K562 (cell line): ENCODE results near the gene NR2F2. TPM values are rescaled to one million over a fixed set of nuclear protein-coding genes. Genes with fewer than 3 reads are reported as not detected.

Source experiments
- ATAC-seq: fragments of 200-7000 bp; cut with Tn5 transposase; 3 replicates; pipeline ENCODE4 v1.9.1; 2020; ENCODE audit warnings: moderate library complexity
- BruUV-seq: library from RNA; stranded (reverse); fragments of 400-500 nt; replicated peaks from 2 replicates; lab custom pipeline; 2021; lab: Mats Ljungman, UMichigan
- CTCF ChIA-PET: fragments of 300-600 bp; formaldehyde crosslinking; extraction: SDS; loops from one replicate; lab custom pipeline; 2021; ENCODE audit warnings: low intra/inter-chr PET ratio; lab: Yijun Ruan, JAX
- POLR2A ChIA-PET: fragments of 300-600, 350-650 bp; sonication (Branson Sonifier 250); formaldehyde crosslinking; extraction: SDS; loops from one replicate; lab custom pipeline; 2021; ENCODE audit warnings: antibody characterized with exemption, inconsistent platforms; lab: Yijun Ruan, JAX
- DNase-seq, 4 experiments: peaks; one replicate each; pipeline versions ENCODE4 v3.0.0 to v3.0.0-alpha.2; 2011 to 2018; ENCODE audit warnings: low spot score in 3 of 4, mixed read lengths in 3 of 4; ENCODE audit errors: extremely low read depth in 1 of 4
- FAIRE-seq: peaks from 2 replicates; lab custom pipeline; 2011; peaks lifted over from hg19 to GRCh38; lab: Jason Lieb, UNC
- H2AFZ ChIP-seq: 2 replicates; pipeline ENCODE4 v1.6.0; 2011; ENCODE audit warnings: low read depth, low read length, control low read depth, inconsistent platforms
- H3K27ac ChIP-seq: fragments of 200-600 bp; 3 replicates; pipeline ENCODE4 v1.8.0; 2011; ENCODE audit warnings: low read depth, mild to moderate bottlenecking, control low read depth, inconsistent platforms, low read length, moderate library complexity, mixed read lengths; ENCODE audit errors: extremely low read depth
- H3K27me3 ChIP-seq, 2 experiments: fragments of 300-600 bp in 1 of 2; 2 replicates in 1 of 2; 3 replicates in 1 of 2; pipeline versions ENCODE4 v1.6.0 to v1.8.0; 2011; ENCODE audit warnings: inconsistent platforms in 2 of 2, low read length in 2 of 2, mild to moderate bottlenecking in 1 of 2, mixed read lengths in 1 of 2, moderate library complexity in 1 of 2; ENCODE audit not compliant: control insufficient read depth in 2 of 2, insufficient read depth in 2 of 2
- H3K36me3 ChIP-seq: fragments of 300-600 bp; 3 replicates; pipeline ENCODE4 v1.8.0; 2011; ENCODE audit warnings: mild to moderate bottlenecking, low read length, inconsistent platforms; ENCODE audit not compliant: control insufficient read depth, insufficient read depth
- H3K4me1 ChIP-seq, 2 experiments: fragments of 200-600 bp in 1 of 2; replicated peaks in 1 of 2; 2 replicates in 1 of 2; 3 replicates in 1 of 2; pipeline versions ENCODE4 v1.5.1 to v1.8.0; 2011; ENCODE audit warnings: inconsistent platforms in 2 of 2, low read length in 2 of 2, mild to moderate bottlenecking in 1 of 2, mixed read lengths in 1 of 2, moderate library complexity in 1 of 2; ENCODE audit not compliant: control insufficient read depth in 2 of 2, insufficient read depth in 2 of 2
- H3K4me2 ChIP-seq: 2 replicates; pipeline ENCODE4 v1.6.1; 2011; ENCODE audit warnings: low read length, control low read depth, inconsistent platforms, mixed read lengths; ENCODE audit not compliant: insufficient read depth
- H3K4me3 ChIP-seq: fragments of 200-600 bp; sonication (generic), shearing (Covaris generic); 2 replicates; pipeline ENCODE4 v1.5.1; 2016; ENCODE audit warnings: control low read depth, inconsistent platforms
- H3K79me2 ChIP-seq: fragments of 200-600 bp; 3 replicates; pipeline ENCODE4 v1.8.0; 2011; ENCODE audit warnings: low read length, inconsistent platforms; ENCODE audit not compliant: control insufficient read depth, insufficient read depth
- H3K9ac ChIP-seq, 2 experiments: 2 replicates each; pipeline versions ENCODE4 v1.6.0 to v1.6.1; 2011; ENCODE audit warnings: low read depth in 2 of 2, low read length in 2 of 2, control low read depth in 1 of 2, inconsistent platforms in 1 of 2, mild to moderate bottlenecking in 1 of 2, mixed read lengths in 1 of 2; ENCODE audit not compliant: insufficient read depth in 1 of 2
- H3K9me1 ChIP-seq: one replicate; pipeline ENCODE4 v1.6.0; 2011; ENCODE audit warnings: inconsistent platforms, mild to moderate bottlenecking, low read length, moderate library complexity; ENCODE audit not compliant: control insufficient read depth, insufficient read depth
- H3K9me3 ChIP-seq: replicated peaks from 2 replicates; pipeline ENCODE4 v1.5.1; 2011; ENCODE audit warnings: low read depth, low read length, inconsistent platforms; ENCODE audit not compliant: control insufficient read depth, insufficient read depth
- H4K20me1 ChIP-seq: replicated peaks from 2 replicates; pipeline ENCODE4 v1.6.1; 2011; ENCODE audit warnings: low read length, inconsistent platforms, mixed read lengths; ENCODE audit not compliant: control insufficient read depth, insufficient read depth
- ZNF354B ChIP-seq: fragments of 250-450 bp; sonication (Bioruptor Pico); IDR thresholded peaks from 2 replicates; pipeline ENCODE4 v1.4.0; 2020
- WGBS: fragments of 100-300 bp; shearing (Covaris generic); methylation state at CpG from one replicate; pipeline ENCODE4 v1.1.6; 2016; ENCODE audit warnings: low coverage, mixed read lengths; ENCODE audit not compliant: insufficient coverage; ENCODE audit errors: missing lambda C conversion rate; 5-methylcytosine and 5-hydroxymethylcytosine counted together
- in situ Hi-C: fragments of 300-500 bp; cut with MboI; formaldehyde crosslinking; loops from 4 replicates; pipeline ENCODE4 v1.15.0; 2018; ENCODE audit warnings: inconsistent platforms, mixed read lengths
- intact Hi-C: fragments of 100-400 bp; cut with micrococcal nuclease; formaldehyde crosslinking; loops from 2 replicates; pipeline ENCODE4 v1.14.2; 2022
- polyA plus RNA-seq, 8 experiments: library from polyadenylated mRNA; depleted of rRNA in 4 of 8; stranded (reverse) in 5 of 8; unstranded in 3 of 8; fragments of >200 nt; fragmentation: Nextera tagmentation in 2 of 8; fragmentation: Illumina TruSeq in 1 of 8; extraction: Ambion mirVana in 2 of 8; extraction: Trizol in 1 of 8; gene quantifications; 2 replicates each; pipeline versions ENCODE4 v1.2.1 to v1.2.3, GENCODE V29; 2011 to 2014; ENCODE audit warnings: inconsistent platforms in 1 of 8, missing spikeins in 1 of 8
- total RNA-seq, 7 experiments: library from RNA; depleted of rRNA in 6 of 7; stranded (reverse); fragments of >200 nt in 6 of 7; fragmentation: Illumina TruSeq in 2 of 7; extraction: Trizol in 2 of 7; gene quantifications; 2 replicates each; pipeline versions ENCODE4 v1.2.1 to v1.2.3, GENCODE V29; 2011 to 2021; ENCODE audit warnings: low replicate concordance in 1 of 7
- TF ChIP-seq, protein P1 (sequence below): fragments of 450-650 bp; IDR thresholded peaks from 2 replicates; pipeline ENCODE4 v1.6.1; 2016

The NR2F2 gene
- total and polyA plus RNA-seq, 9 of the 15 experiments (the other 6 are each of a cell fraction or from before 2014, with no cell fraction given), result 6.0 to 51.8 (median 11.1) TPM

- Histone ChIP-seq H3K4me1 (peaks cover 15 to 39% of the 10 kb centered on the region in 2 experiments; a peak in 4 of 5 replicates), H3K27me3 (no peaks in the 10 kb centered on the region), H4K20me1 (no peaks in the 10 kb centered on the region), H3K9me3 (peaks cover 2% of the 10 kb centered on the region; the same call in 1 of the 2 replicates), H3K9me1 (no peaks in the 10 kb centered on the region), H3K4me3 (no peak overlapping the region), H3K36me3 (peaks cover 11% of the 10 kb centered on the region; the same call in 2 of the 3 replicates), H3K9ac (no peak overlapping the region), H2AFZ (no peak overlapping the region), H3K27ac (no peak overlapping the region), H3K4me2 (no peak overlapping the region), H3K79me2 (peaks cover 21% of the 10 kb centered on the region; the same call in 2 of the 3 replicates)
- TF ChIP-seq, protein P1, sequence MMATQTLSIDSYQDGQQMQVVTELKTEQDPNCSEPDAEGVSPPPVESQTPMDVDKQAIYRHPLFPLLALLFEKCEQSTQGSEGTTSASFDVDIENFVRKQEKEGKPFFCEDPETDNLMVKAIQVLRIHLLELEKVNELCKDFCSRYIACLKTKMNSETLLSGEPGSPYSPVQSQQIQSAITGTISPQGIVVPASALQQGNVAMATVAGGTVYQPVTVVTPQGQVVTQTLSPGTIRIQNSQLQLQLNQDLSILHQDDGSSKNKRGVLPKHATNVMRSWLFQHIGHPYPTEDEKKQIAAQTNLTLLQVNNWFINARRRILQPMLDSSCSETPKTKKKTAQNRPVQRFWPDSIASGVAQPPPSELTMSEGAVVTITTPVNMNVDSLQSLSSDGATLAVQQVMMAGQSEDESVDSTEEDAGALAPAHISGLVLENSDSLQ, result peak; percentile 45; the same call in 1 of the 2 replicates
- TF ChIP-seq ZNF354B (CRISPR knock-in tag), result no peak
- ATAC-seq, result no peak
- in situ Hi-C loops (loop anchor here (10.0 kb wide), 1 partner anchor 234 kb away; no protein-coding TSS in a partner anchor), intact Hi-C loops (no loop called here)
- DNase-seq, result no peak
- BruUV-seq, result no TSS peak
- FAIRE-seq, result no peak
- ChIA-PET POLR2A (no interaction called here), CTCF (no interaction called here)
- WGBS, result 93% methylated on average over 17 of the region's 19 CpGs
Observed at GRCh38 chr15:96350934-96351724, 20.6 kb downstream of the NR2F2 start.
